NCI-H2029 (cell line): ENCODE results near the gene CRBN.

Source experiments
- DNase-seq: peaks from one replicate; lab custom pipeline; 2025; lab: John Stamatoyannopoulos, UW

The CRBN gene

DNA sequence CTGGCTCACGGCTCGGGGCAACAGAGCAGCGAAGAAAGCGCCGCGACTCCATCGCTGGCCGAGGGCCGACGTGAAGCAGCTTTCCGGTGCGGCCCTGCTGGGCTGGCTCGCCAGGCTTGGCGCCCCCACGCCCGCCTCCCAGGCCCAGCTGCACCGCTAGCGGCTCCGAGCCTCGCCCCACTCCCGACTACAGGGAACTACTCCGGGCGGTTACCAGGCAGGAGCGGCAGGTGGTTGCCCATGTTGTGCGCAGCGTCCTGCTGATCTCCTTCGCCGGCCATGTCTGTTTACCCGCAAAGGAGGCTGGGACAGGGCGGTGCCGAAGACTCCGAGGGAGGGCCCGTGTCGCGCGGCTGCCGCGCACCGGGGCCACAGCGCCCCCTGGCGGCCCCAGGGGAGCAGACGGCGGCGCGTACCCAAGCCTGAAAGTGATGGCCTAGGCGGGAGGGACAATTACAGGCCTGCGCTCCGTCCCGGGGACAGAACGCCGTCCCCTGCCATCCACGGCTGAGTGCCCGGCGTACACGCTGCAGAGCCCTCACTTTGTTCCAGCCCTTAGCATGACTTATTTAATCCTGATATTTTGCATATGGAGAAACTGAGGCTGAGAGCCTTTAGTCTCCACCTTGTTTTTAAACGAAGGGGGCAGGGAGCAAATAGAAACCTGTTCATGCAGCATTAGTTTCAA lies at the start of gene CRBN:
Gene CRBN (minus strand): TSS at position 285 of the 688 bp plus-strand sequence. CDS start 4 bp downstream, at position 281.
- DNase-seq: peak; percentile 90

DNA sequence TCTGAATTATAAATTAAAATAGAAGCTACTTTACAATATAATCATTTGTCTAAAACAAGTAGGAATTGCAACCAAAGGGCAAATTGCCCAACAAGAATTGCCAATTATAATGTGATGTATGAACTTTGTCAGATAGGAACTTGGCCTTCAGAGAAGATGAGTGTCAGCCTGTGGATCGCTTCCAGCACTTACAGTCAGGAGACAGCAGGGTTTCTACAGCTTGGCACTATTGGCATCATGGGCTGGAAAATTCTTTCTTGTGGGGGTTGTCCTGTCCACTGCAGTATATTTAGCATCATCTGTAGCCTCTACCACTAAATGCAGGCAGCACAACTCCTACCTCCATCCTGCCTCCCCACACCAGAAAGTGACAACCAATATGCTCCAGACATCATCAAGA lies 48.1 kb upstream of the CRBN start:
- DNase-seq: no peak

GRCh38 chr3:3221528-3221927 lies 42.0 kb upstream of the CRBN start:
- no peak for DNase-seq

DNA sequence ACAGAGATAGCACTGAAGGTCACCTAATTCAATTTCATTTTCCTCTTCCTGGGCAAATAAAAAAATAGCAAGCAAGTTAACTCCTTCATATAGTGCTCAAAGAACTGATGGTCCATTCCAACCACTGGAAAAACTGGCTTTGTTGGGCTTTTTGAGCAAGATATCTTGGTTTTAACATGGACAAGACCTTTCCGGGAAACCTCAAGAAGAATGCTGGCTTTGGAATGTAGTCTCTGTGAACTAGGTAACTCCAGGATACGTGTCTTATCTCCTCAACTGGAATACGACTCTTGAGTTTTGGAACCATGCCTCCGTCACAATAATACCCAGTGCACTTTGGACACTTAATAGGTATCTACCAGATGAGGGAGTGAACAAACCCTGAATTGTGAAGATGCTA lies 36.9 kb upstream of the CRBN start:
- DNase-seq: no peak

- no peak for DNase-seq
Observed at GRCh38 chr3:3212781-3213440, 33.4 kb upstream of the CRBN start.

DNA sequence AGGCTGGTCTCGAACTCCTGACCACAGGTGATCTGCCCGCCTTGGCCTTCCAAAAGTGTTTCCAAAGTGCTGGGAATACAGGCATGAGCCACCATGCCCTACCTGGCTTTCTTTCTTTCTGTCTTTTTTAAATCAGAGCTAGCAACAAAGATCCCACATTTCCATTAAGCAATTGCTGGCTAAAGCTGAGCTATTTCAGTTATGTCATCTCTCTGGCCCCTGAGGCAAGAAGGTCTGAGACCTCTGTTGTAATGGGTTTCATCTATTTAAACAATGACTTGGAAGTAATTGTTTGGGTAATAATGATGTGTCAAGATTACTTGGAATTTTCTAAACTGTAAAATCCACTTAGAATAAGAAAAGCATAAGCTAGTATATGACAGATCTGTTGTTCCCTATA lies 30.2 kb upstream of the CRBN start:
- no peak for DNase-seq

- DNase-seq: no peak
Observed at GRCh38 chr3:3209057-3209456, 29.6 kb upstream of the CRBN start.

- no peak for DNase-seq
Observed at GRCh38 chr3:3201611-3202010, 22.1 kb upstream of the CRBN start.

GRCh38 chr3:3200632-3201212 lies 21.2 kb upstream of the CRBN start:
- peak; percentile 32 for DNase-seq

DNA sequence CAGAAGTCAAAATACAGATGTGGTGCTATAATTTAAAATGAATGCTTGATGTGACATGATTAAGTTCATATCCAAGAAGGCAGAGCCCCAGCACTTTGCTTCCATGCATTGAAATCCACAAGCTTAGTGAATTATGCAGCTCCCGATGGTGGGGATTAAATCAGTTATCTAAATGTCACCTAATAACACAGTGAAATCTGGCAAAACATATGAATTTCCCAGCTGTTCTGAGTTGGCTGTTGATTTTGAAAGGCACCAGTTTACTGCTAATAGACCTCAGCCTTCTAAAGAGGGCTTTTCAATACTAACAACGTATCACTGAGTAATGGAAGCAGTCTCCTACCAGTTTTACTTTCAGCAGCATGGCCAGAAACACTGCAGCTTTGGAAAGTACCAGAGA lies 19.8 kb upstream of the CRBN start:
- DNase-seq: no peak

DNA sequence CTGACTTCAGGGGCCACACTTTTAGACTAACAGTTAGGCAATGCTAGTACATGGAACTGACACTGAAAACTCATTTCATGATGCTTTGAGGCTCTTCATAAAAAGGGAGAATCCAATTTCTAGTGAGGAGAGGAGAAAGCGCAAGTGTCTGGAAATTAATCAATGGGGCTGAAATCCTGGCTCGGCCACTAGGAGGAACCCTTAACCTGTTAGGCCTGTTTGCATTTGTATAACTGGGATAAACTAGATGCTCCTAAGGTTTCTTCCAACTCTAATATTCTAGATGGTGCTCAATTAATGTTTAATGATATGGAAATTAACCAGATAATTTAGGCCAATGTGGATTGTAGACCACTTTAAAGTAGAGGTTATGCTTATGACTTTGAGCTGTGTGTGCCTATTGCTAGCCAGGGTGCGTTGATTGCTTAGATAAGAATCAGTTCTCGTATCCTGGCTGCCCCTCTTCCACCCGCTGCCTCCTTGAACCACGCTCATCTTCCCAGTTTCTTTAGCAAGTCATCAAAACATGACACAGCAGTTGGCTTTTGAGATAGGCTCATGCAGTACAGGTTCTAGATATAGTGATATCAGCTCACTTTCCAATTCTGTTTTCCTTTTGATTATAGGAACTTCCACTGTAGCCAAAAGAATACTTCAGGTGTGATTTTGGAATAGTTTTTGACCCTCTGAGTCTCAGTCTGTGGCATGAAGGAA lies 16.8 kb upstream of the CRBN start:
- DNase-seq: no peak

- no peak for DNase-seq
Observed at GRCh38 chr3:3194861-3195260, 15.4 kb upstream of the CRBN start.

DNA sequence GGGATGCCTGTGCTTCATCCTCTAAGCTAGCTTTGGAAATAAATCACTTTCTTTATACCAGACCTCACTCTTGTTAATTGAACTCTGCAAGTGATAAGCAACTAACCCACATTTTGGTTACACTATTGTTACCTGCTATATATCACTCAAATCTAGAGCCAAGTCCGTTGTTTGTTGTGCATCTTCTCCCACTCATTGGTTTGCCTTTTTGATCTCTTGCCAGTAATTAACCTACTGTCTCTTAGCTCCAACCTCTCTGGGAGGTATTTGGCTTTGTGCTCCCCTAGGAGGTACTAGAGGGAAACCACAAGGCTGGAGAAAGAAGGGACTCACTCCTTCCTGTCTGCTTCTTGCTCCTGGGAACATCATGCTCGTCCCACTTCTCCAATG lies 12.8 kb upstream of the CRBN start:
- no peak for DNase-seq

DNA sequence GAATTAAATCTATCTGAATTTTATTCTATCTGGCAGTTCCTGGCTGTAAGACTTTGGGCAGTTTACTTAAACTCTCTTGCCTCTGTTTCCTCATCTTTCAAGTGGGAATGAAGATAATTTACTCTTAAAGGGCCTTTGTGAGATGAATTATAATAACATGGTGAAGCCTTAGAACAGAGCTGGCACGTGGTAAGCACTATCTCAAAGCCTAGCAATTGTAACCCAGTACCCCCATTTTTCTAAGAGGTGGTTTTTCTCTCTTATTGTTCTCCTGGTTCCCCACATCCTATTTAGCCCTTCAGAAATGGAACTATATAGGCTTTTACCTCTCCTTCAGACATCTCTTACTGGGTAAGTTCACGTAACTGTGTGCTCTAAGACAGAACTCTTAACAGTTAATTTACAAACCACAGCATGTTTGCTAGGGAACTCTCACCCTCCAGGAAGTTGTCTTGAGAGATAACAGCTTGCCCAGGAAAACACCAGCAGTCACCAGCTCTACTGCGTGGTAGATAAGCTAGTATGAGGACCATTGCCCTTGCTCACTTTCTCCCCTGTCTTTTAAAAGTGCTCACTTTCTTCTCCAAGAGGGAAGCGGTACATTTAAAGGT lies 12.3 kb upstream of the CRBN start:
- DNase-seq: no peak

DNA sequence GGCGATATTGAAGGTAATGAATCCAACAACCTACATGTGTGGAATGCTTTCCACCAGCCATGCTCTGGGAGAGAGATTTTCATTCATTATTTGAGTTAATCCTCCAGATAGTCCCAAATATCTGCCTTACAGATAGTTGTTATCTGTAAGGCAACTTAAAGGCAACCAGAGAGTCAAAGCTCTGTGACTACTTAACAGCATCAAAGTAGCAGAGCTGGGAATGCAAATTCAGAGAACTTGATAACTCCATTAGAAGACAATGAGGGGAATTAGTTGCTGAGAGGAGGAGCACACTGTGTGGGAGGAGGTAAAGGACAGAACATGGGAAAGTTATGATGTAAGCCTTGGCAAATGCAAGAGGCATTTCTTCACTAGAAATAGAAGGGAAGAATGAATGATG lies 10.5 kb upstream of the CRBN start:
- DNase-seq: no peak

DNA sequence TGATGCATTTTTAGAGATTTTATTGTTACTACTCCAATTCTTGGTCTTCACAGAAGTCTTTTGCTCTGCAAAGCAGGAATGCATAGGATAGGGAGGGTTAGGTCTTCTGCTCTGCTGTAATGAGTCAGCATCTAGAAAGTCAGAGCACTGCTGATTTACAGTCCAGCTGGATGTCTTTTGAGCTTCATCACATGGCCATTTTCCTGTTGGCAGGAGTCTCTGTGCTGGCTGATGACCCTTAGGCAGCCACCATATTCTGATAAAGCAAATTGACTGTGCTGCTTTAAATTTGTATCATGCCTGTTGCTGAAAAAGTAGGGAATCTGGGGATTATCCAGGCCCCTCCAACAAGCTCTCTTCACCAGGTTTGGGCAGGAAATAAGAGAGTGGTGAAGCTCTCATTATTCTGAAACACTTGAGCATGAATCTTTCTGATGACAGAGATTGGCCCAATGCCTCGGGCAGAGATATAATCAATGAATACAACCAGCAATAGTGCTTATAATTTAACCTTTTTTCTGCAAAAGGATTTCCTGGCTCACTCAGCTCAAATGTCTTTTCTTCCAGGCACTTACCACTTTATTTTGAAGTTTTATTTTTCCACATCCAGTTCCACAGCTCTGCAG lies 9.7 kb upstream of the CRBN start:
- DNase-seq: no peak

DNA sequence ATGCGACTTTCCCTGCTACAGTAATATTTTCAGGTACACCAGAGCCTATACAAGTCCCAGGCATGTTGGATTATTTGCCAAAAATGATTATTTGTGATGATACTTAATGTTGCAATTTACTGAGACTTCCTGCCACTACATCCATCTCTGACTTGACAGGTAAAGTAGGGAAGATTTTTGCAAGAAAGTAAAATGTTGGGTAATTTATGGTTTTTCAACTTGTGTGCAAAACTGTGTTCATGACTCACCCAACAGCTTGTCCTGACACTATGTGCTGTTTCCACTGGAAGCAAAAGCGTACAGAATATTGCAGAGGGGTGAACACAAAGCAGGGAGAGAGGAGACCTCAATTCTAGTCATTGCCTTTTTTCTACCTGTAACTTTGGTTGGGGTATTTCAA lies 5.4 kb upstream of the CRBN start:
- DNase-seq: no peak

GRCh38 chr3:3180456-3180855 lies 965 bp upstream of the CRBN start:
- no peak for DNase-seq

DNA sequence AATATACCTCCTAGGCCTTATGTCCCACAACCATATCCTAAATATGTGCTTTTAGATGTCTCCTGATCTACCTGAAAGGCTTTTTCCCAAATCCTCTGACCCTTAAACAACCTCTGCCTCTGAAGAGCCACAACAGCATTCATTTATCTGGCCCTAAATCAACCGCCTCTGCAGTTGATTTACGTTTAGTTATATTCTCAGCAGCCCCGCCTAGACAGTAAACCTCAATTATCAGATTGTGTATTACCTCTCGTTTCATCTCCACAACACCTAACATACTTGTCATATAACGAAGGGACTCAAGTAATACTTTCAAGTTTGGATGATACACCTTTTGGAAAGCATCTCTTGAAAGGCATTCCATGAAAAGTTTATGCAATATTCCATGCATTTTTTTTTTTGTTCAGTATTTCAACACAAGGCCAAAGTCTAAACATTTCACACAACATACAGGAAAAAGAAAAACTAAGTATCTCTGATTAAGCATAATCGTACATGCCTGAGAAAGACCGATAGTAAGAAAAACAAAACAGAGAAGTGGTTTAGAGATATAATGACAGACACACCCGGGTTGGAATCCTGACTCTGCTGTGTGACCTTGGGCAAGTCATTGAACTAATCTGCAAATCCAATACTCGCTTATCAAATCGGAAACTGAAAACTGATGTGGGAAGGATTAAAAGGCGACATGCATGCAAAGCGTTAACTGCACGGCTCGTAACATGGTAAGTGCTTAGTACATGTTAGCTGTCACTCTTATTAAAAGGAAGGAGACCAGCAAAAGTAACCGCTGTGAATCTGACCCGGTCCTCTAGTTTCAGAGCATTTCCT lies 778 bp downstream of the CRBN start:
- DNase-seq: no peak

- DNase-seq: no peak
Observed at GRCh38 chr3:3177861-3178497, 1.5 kb downstream of the CRBN start.

- no peak for DNase-seq
Observed at GRCh38 chr3:3172627-3173026, 6.9 kb downstream of the CRBN start.
